HL-60 (cell line): Measurements from ENCODE around the gene EYA3.

Experiments
- DNase-seq, 2 experiments: peaks; one replicate each; pipeline ENCODE4 v3.0.0-alpha.2; 2010 to 2020; ENCODE audit warnings: low read depth in 1 of 2, low spot score in 1 of 2
- H3K27ac ChIP-seq: fragments of 250-450 bp; sonication (Bioruptor Pico); replicated peaks from 2 replicates; pipeline ENCODE4 v1.5.1; 2020; ENCODE audit warnings: mild to moderate bottlenecking, moderate library complexity
- H3K27me3 ChIP-seq: fragments of 250-450 bp; sonication (Bioruptor Pico); 2 replicates; pipeline ENCODE4 v1.5.1; 2021; ENCODE audit warnings: mild to moderate bottlenecking, moderate library complexity; ENCODE audit not compliant: insufficient read depth, poor library complexity, severe bottlenecking
- H3K4me3 ChIP-seq: replicated peaks from 2 replicates; pipeline ENCODE4 v1.5.1; 2011; ENCODE audit warnings: mild to moderate bottlenecking, control low read depth, low read length; ENCODE audit not compliant: insufficient read depth
- GABPA ChIP-seq: IDR thresholded peaks from 2 replicates; pipeline ENCODE4 v1.6.1; 2012; ENCODE audit warnings: low read depth
- POLR2AphosphoS5 ChIP-seq: IDR thresholded peaks from 2 replicates; pipeline ENCODE4 v1.6.1; 2012; ENCODE audit warnings: low read depth
- SPI1 ChIP-seq: IDR thresholded peaks from 2 replicates; pipeline ENCODE4 v1.6.1; 2012; ENCODE audit warnings: low read depth, mild to moderate bottlenecking, borderline replicate concordance
- TF ChIP-seq, protein P1 (sequence below): IDR thresholded peaks from one replicate; pipeline ENCODE4 v1.5.1; 2011; ENCODE audit warnings: low read length, control low read depth, inconsistent platforms; ENCODE audit not compliant: insufficient read depth
- TF ChIP-seq, protein P2 (sequence below): IDR thresholded peaks from 2 replicates; pipeline ENCODE4 v1.6.1; 2012; ENCODE audit warnings: low read depth; ENCODE audit not compliant: insufficient replicate concordance

Gene EYA3

DNA sequence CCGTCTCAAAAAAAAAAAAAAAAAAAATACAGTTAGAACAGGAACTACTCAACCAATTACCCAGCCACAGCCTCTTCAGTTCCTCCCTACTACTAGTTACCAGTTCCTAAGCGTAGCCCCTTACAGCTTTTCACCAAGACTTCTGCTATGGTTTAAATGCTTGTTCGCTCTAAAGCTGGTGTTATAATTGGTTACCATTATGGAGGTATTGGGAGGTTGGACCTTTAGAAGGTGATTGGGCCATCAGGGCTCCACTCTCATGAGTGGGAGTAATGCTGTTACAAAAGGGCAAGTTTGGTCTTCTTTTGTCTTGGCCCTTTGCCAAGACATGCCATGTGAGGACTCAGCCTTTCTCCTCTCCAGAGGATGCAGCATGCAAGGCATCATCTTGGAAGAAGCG lies 156.7 kb downstream of the EYA3 start:
- H3K27me3 ChIP-seq = no peaks in the 10 kb centered on the region
- H3K4me3 ChIP-seq = no peak overlapping the region
- TF ChIP-seq, protein P1, sequence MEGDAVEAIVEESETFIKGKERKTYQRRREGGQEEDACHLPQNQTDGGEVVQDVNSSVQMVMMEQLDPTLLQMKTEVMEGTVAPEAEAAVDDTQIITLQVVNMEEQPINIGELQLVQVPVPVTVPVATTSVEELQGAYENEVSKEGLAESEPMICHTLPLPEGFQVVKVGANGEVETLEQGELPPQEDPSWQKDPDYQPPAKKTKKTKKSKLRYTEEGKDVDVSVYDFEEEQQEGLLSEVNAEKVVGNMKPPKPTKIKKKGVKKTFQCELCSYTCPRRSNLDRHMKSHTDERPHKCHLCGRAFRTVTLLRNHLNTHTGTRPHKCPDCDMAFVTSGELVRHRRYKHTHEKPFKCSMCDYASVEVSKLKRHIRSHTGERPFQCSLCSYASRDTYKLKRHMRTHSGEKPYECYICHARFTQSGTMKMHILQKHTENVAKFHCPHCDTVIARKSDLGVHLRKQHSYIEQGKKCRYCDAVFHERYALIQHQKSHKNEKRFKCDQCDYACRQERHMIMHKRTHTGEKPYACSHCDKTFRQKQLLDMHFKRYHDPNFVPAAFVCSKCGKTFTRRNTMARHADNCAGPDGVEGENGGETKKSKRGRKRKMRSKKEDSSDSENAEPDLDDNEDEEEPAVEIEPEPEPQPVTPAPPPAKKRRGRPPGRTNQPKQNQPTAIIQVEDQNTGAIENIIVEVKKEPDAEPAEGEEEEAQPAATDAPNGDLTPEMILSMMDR = no peak
- TF ChIP-seq POLR2AphosphoS5 (peak; percentile 38; the same call in 1 of the 2 replicates), SPI1 (peak; percentile 80), GABPA (no peak)
- TF ChIP-seq, protein P2, sequence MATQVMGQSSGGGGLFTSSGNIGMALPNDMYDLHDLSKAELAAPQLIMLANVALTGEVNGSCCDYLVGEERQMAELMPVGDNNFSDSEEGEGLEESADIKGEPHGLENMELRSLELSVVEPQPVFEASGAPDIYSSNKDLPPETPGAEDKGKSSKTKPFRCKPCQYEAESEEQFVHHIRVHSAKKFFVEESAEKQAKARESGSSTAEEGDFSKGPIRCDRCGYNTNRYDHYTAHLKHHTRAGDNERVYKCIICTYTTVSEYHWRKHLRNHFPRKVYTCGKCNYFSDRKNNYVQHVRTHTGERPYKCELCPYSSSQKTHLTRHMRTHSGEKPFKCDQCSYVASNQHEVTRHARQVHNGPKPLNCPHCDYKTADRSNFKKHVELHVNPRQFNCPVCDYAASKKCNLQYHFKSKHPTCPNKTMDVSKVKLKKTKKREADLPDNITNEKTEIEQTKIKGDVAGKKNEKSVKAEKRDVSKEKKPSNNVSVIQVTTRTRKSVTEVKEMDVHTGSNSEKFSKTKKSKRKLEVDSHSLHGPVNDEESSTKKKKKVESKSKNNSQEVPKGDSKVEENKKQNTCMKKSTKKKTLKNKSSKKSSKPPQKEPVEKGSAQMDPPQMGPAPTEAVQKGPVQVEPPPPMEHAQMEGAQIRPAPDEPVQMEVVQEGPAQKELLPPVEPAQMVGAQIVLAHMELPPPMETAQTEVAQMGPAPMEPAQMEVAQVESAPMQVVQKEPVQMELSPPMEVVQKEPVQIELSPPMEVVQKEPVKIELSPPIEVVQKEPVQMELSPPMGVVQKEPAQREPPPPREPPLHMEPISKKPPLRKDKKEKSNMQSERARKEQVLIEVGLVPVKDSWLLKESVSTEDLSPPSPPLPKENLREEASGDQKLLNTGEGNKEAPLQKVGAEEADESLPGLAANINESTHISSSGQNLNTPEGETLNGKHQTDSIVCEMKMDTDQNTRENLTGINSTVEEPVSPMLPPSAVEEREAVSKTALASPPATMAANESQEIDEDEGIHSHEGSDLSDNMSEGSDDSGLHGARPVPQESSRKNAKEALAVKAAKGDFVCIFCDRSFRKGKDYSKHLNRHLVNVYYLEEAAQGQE = peak; percentile 19
- DNase-seq = peak; percentile 67 to 76
- peak overlapping the region; percentile 70 for H3K27ac ChIP-seq

DNA sequence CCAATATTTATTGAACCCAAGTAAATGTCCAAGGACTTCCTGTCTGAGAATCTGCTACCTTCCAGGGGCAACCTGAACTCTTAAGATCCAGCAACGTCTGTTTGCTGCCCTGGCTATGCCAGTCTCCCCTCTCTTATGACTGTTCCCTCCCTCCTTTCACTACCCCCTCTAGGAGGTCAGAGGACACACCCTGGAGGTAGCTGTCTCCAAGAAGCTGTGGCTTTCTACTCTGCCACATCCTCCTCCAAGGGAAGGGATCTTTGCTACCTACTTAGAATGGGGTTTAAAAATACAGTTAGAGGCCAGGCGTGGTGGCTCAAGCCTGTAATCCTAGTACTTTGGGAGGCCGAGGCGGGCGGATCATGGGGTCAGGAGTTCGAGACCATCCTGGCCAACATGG lies 157.2 kb downstream of the EYA3 start:
- no peaks in the 10 kb centered on the region for H3K27me3 ChIP-seq
- DNase-seq = peak in 1 of 2 experiments; percentile 22
- TF ChIP-seq GABPA (no peak), POLR2AphosphoS5 (no peak), SPI1 (no peak)
- TF ChIP-seq, protein P1 = no peak
- TF ChIP-seq, protein P2 = no peak
- H3K4me3 ChIP-seq = no peak overlapping the region
- H3K27ac ChIP-seq = peak overlapping the region; percentile 70

DNA sequence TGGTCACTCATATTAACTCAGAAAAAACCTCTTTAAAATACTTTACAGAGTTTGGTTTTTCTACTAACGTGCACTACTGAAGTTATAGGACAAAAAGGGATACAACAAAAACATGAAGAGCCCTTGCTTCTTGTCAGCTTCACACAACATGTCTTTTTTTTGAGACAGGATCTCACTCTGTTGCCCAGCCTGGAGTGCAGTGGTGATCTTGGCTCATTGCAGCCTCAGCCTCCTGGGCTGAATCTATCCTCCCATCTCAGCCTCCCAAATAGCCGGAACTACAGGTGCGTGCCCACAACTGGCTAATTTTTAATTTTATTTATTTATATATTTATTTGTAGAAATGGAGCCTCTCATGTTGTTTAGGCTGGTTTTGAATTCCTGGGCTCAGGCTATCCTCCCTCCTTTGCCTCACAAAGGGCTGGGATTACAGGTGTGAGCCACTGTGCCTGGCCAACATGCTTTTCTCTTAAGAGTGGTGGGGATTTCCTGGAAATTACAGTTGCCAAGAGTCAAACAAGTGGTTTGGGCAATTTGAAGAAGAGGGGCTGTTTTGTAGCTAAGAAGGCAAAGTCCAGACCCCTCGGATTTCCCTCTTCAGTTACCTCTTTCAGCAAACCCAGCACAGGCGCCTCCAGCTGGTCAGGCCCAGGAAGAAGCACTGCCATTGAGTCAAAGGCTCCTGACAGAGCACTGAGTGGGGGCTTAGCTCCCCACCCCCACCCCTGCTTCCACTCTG lies 160.0 kb downstream of the EYA3 start:
- DNase-seq = no peak
- H3K27me3 ChIP-seq = no peaks in the 10 kb centered on the region
- H3K4me3 ChIP-seq = no peak overlapping the region
- TF ChIP-seq, protein P1 = no peak
- TF ChIP-seq, protein P2 = no peak
- TF ChIP-seq GABPA = no peak
- no peak for TF ChIP-seq POLR2AphosphoS5
- no peak for TF ChIP-seq SPI1
- H3K27ac ChIP-seq = no peak overlapping the region
